ENCODE results near the gene CHSY1.

CHSY1 gene

DNA sequence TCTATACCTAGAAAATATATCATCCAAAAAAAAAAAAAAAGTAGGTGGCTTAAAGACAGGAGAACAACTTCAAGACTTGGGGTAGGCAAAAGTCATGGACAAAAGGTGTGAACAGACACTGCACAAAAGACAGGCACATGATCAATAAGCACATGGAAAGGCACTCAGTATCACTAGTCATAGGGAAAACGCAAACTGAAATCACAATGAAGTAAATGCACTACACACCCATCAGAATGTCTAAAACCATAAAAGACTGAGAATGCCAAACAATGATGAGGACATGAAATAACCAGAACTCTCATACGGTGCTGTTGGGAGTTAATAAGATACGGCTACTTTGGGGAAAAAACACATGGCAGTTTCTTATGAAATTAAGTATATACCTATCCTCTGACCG, 40.0 kb downstream of the CHSY1 start:
- H3K27ac ChIP-seq, result no peak overlapping the region
- TF ChIP-seq CTCF (conservative IDR thresholded peaks at IDR 0.05), result no peak

DNA sequence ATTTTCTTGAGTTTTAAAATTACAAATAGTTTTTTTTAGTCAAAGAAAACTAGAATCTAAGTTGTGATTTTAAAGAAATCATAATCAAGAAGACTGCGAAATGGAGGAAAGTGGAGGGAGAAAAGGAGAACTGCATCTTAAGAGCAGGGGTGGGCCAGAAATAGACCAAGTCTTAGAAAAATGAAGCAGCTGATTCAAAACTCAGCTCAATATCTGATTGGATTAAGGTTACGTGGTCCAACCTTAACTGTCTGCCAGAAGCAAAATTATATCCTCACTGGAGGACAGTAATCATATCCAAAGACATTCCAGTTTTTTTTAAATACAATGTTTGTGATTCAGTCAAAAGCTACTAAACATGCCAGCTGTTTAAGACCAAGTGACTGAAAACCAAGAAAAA, 41.4 kb downstream of the CHSY1 start:
- no peak for TF ChIP-seq CTCF (conservative IDR thresholded peaks at IDR 0.05)
- no peak overlapping the region for H3K27ac ChIP-seq

- no peak for TF ChIP-seq CTCF (conservative IDR thresholded peaks at IDR 0.05)
- H3K27ac ChIP-seq, result no peak overlapping the region
Measured at GRCh38 chr15:101210058-101210457, 41.8 kb downstream of the CHSY1 start.

DNA sequence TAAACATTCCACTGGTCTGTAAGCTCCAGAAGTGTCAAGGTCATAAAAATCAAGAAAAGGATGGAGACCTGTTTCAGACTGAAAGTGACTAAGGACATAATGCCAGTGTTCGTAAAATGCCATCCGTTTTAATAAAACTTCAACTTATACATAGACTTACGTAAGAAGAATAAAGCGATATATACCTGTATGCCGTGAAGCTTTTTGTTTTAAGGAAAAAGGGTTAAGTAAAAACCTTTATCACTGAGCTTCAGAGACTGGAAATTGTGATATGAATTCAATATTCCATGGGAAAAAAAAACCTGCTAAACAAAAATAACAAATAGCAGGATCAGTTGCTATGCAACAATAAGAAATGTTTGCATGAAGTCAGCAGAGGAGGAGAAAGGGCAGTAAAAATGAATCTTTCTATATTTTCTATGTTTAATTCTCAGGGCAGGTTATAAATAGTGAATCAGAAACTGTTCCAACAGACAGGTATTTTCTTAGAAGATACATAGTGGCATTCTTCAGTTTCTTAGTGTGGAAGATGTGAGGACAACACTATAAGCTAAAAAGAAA, 42.5 kb downstream of the CHSY1 start:
- H3K27ac ChIP-seq, result peak overlapping the region; percentile 34; the same call in 1 of the 2 replicates

DNA sequence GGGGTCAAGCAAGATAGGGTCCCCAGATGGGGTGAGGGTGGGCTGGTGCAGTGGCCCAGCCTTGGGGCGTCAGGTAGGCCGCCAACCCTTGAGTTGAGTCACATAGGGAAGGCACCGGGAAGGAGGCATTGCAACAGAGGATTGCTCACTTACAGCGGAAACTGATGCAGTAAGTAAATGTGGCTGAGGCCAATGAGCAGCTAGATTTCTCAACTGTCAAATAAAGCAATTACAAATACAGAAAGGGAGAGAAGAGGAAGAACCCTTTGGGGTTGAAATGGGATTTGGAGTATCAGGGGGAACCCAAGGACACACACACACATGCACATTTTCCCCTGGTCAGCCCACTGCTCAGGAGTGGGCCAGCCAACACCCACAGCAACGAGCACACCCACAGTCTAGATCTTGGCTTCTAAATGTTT, 44.0 kb downstream of the CHSY1 start:
- TF ChIP-seq CTCF (conservative IDR thresholded peaks at IDR 0.05), result no peak
- H3K27ac ChIP-seq, result peak overlapping the region; percentile 34; the same call in 1 of the 2 replicates

More for the DNA sequence above, 42.5 kb downstream of the CHSY1 start:
- no peak for TF ChIP-seq CTCF (conservative IDR thresholded peaks at IDR 0.05)

GRCh38 chr15:101206176-101206591, 45.7 kb downstream of the CHSY1 start:
- no peak for TF ChIP-seq CTCF (conservative IDR thresholded peaks at IDR 0.05)
- no peak overlapping the region for H3K27ac ChIP-seq

- TF ChIP-seq CTCF (conservative IDR thresholded peaks at IDR 0.05), result no peak
- H3K27ac ChIP-seq, result no peak overlapping the region
Measured at GRCh38 chr15:101204739-101205535, 46.9 kb downstream of the CHSY1 start.
